ENCODE data around the gene MACROD2.

DNA sequence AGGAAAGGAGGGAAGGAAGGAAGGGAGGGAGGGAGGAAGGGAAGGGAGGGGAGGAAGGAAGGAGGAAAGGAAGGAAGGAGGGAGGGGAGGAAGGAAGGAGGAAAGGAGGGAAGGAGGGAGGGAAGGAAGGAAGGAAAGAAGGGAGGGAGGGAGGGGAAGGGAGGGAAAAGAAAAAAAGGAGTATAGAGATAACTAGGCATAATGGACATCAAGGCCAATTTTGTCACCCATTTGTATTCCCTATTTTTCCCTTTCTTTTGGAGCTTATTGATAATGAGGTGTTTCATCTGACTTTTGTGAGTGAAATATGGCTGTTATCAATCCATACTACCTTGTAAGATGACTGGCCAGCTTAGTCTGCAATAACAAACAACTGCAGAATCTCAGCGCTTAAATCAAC, 624.1 kb downstream of the MACROD2 start:
- TF ChIP-seq, protein P1, sequence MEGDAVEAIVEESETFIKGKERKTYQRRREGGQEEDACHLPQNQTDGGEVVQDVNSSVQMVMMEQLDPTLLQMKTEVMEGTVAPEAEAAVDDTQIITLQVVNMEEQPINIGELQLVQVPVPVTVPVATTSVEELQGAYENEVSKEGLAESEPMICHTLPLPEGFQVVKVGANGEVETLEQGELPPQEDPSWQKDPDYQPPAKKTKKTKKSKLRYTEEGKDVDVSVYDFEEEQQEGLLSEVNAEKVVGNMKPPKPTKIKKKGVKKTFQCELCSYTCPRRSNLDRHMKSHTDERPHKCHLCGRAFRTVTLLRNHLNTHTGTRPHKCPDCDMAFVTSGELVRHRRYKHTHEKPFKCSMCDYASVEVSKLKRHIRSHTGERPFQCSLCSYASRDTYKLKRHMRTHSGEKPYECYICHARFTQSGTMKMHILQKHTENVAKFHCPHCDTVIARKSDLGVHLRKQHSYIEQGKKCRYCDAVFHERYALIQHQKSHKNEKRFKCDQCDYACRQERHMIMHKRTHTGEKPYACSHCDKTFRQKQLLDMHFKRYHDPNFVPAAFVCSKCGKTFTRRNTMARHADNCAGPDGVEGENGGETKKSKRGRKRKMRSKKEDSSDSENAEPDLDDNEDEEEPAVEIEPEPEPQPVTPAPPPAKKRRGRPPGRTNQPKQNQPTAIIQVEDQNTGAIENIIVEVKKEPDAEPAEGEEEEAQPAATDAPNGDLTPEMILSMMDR (IDR thresholded peaks at IDR 0.05) = no peak
- TF ChIP-seq POLR2A (IDR thresholded peaks at IDR 0.05) = no peak

Data from ovary (tissue), 3 donors.